PFSK-1 (cell line): ENCODE measurements around the gene SLMAP.

Experiments used
- FOXP2 ChIP-seq: optimal IDR thresholded peaks from 2 replicates; pipeline ENCODE3; 2011; ENCODE audit warnings: borderline replicate concordance, control low read depth, inconsistent platforms; ENCODE audit not compliant: insufficient read depth; ENCODE audit errors: extremely low read length, extremely low read depth
- POLR2AphosphoS5 ChIP-seq: IDR thresholded peaks from 2 replicates; pipeline ENCODE4 v1.6.1; 2012; ENCODE audit warnings: low read depth, mild to moderate bottlenecking, control low read depth, low read length, moderate library complexity
- SIN3A ChIP-seq: IDR thresholded peaks from 2 replicates; pipeline ENCODE4 v1.6.1; 2012; ENCODE audit warnings: mild to moderate bottlenecking, low read length, moderate library complexity, borderline replicate concordance; ENCODE audit not compliant: insufficient read depth
- TAF1 ChIP-seq: IDR thresholded peaks from 2 replicates; pipeline ENCODE4 v1.6.1; 2012; ENCODE audit warnings: low read length, control low read depth, borderline replicate concordance; ENCODE audit not compliant: insufficient read depth
- TF ChIP-seq, protein P1 (sequence below), 2 experiments: IDR thresholded peaks; 2 replicates each; pipeline versions ENCODE4 v1.6.1 to v1.8.0; 2011 to 2012; ENCODE audit warnings: low read depth in 2 of 2, low read length in 2 of 2, control low read depth in 1 of 2, inconsistent platforms in 1 of 2, mild to moderate bottlenecking in 1 of 2, moderate library complexity in 1 of 2; ENCODE audit not compliant: insufficient read depth in 1 of 2

The SLMAP gene

DNA sequence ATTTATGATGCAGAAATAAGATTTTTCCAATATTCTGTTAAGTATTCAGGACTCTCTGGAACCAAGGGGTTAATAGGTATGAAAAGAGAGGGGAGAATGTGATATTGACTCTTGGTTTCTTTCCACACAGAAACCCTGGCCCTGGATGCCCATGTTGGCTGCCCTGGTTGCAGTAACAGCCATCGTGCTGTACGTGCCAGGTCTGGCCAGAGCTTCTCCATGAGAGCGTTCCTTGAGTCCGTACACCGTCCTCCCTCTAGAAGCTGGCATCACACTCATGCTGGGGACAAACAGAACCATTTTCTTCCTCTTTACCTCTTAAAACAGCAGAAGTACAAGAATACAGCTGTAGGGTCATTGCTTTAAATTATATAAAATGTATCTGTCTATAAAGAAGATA lies 171.1 kb downstream of the SLMAP start:
- TF ChIP-seq, protein P1, sequence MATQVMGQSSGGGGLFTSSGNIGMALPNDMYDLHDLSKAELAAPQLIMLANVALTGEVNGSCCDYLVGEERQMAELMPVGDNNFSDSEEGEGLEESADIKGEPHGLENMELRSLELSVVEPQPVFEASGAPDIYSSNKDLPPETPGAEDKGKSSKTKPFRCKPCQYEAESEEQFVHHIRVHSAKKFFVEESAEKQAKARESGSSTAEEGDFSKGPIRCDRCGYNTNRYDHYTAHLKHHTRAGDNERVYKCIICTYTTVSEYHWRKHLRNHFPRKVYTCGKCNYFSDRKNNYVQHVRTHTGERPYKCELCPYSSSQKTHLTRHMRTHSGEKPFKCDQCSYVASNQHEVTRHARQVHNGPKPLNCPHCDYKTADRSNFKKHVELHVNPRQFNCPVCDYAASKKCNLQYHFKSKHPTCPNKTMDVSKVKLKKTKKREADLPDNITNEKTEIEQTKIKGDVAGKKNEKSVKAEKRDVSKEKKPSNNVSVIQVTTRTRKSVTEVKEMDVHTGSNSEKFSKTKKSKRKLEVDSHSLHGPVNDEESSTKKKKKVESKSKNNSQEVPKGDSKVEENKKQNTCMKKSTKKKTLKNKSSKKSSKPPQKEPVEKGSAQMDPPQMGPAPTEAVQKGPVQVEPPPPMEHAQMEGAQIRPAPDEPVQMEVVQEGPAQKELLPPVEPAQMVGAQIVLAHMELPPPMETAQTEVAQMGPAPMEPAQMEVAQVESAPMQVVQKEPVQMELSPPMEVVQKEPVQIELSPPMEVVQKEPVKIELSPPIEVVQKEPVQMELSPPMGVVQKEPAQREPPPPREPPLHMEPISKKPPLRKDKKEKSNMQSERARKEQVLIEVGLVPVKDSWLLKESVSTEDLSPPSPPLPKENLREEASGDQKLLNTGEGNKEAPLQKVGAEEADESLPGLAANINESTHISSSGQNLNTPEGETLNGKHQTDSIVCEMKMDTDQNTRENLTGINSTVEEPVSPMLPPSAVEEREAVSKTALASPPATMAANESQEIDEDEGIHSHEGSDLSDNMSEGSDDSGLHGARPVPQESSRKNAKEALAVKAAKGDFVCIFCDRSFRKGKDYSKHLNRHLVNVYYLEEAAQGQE (IDR thresholded peaks at IDR 0.05; ENCODE audit: insufficient read depth in 1 of 2, low read depth in 2 of 2, low read length in 2 of 2) = no peak

DNA sequence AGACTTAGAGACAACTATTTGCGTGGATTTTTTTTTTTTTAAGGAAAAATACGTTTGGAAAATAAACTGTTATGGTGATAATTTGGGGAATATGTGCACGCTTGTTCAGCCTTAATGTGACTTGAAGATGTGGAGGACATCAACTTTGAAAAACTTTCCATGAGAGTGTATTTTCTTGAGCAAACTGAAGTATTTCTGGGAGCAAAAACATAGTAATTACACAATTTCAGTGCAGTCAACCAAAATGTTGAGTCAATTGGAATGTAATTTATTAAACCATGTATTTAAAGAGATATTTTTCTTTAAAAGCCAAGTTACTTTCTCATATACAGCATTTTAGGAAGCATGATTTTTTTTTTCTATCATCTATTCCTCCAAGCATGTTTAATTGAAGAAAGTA lies 171.8 kb downstream of the SLMAP start:
- TF ChIP-seq FOXP2 = no peak
- TF ChIP-seq, protein P1 (IDR thresholded peaks at IDR 0.05; ENCODE audit: insufficient read depth in 1 of 2, low read depth in 2 of 2, low read length in 2 of 2) = no peak
- TF ChIP-seq POLR2AphosphoS5 = no peak
- no peak for TF ChIP-seq SIN3A
- no peak for TF ChIP-seq TAF1

DNA sequence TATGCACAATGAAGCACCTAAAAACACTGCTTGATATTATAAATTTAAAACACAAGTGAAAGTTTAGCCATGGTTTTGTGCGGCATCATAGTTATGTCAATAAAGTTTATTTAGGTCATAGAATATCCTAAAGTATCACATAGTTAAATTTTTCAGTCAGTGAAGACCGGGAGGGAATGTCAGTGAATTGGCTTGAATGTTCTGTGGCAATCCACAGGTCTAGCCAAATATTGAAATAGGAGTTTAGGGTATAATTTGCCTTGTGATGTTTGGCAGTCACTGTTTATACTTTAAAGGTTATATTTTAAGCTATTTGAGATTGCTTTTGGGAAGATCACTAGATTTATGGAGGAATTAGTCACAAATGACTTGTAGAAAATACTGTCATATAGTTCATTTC lies 172.4 kb downstream of the SLMAP start:
- TF ChIP-seq FOXP2 (no peak), POLR2AphosphoS5 (no peak), TAF1 (no peak), SIN3A (no peak)
- TF ChIP-seq, protein P1 (IDR thresholded peaks at IDR 0.05; ENCODE audit: insufficient read depth in 1 of 2, low read depth in 2 of 2, low read length in 2 of 2) = no peak

DNA sequence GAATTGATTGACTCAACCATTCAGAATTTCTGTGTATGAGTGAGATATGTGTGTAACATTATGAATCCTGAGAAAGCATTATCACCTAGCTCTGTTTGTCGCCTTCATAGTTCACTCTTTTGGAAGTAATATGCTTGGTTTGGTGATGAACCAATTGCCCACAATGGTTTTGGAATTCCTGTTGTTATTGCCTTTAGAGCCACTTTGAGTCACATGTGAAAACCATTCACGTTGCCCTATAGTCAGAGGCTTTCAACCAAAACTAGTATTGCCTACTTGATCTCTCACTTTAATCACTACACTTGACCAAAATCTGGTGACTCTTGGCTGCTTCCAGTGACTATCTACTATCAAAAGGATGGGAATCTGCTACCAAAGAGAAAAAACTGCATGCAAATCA lies 173.9 kb downstream of the SLMAP start:
- no peak for TF ChIP-seq SIN3A
- no peak for TF ChIP-seq TAF1
- TF ChIP-seq FOXP2 = no peak
- TF ChIP-seq, protein P1 (IDR thresholded peaks at IDR 0.05; ENCODE audit: insufficient read depth in 1 of 2, low read depth in 2 of 2, low read length in 2 of 2) = no peak
- no peak for TF ChIP-seq POLR2AphosphoS5

DNA sequence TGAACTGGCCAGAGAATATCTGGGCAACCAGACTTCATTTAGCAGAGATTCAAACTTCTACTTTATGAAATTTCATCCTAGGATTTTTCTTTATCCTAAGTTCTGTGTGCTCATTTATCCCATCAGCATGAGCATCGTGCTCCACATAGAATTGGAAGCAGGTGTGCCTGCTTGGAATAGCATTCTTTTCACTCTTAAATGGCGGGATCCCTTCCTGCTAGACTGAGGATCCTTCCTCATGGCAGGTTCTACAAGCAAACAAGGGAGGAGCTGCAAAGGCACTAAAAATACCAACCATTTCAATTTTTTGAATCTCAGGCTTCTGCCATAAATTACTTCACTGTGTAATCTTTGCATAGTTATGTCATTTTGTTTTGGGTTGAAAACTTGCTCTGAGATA lies 177.5 kb downstream of the SLMAP start:
- TF ChIP-seq SIN3A (no peak), TAF1 (no peak), FOXP2 (no peak), POLR2AphosphoS5 (no peak)
- TF ChIP-seq, protein P1 (IDR thresholded peaks at IDR 0.05; ENCODE audit: insufficient read depth in 1 of 2, low read depth in 2 of 2, low read length in 2 of 2) = no peak
